Fibroblast of lung (primary cell): ENCODE measurements around the gene GPR101. TPM values are rescaled to one million over a fixed set of nuclear protein-coding genes. Genes with fewer than 3 reads are reported as not detected.

Experiments
- DNase-seq, 2 donors: peaks; one replicate each; pipeline versions ENCODE4 v3.0.0 to v3.0.0-alpha.2; 2010; ENCODE audit warnings: low read depth in 2 of 2
- H2AFZ ChIP-seq: 2 replicates; pipeline ENCODE4 v1.5.1; 2012; ENCODE audit warnings: low read length, control low read depth, inconsistent platforms
- H3K27ac ChIP-seq: 2 replicates; pipeline ENCODE4 v1.5.1; 2011; ENCODE audit warnings: low read length, control low read depth; ENCODE audit not compliant: insufficient read depth
- H3K27me3 ChIP-seq: 2 replicates; pipeline ENCODE4 v1.5.1; 2011; ENCODE audit warnings: mild to moderate bottlenecking, low read length; ENCODE audit not compliant: control insufficient read depth, insufficient read depth
- H3K36me3 ChIP-seq: 2 replicates; pipeline ENCODE4 v1.5.1; 2011; ENCODE audit warnings: low read length; ENCODE audit not compliant: control insufficient read depth, insufficient read depth
- H3K4me1 ChIP-seq: 2 replicates; pipeline ENCODE4 v1.5.1; 2011; ENCODE audit warnings: low read length; ENCODE audit not compliant: control insufficient read depth, insufficient read depth; ENCODE audit errors: extremely low read depth
- H3K4me2 ChIP-seq: 2 replicates; pipeline ENCODE4 v1.5.1; 2011; ENCODE audit warnings: low read length, control low read depth; ENCODE audit not compliant: insufficient read depth; ENCODE audit errors: extremely low read depth
- H3K4me3 ChIP-seq, 4 experiments: fragments of 200-600 bp in 1 of 4; sonication (generic) in 1 of 4; replicated peaks in 1 of 4; 2 replicates each; pipeline ENCODE4 v1.5.1; 2011 to 2016; ENCODE audit warnings: low read length in 4 of 4, low read depth in 3 of 4, mild to moderate bottlenecking in 3 of 4, control low read depth in 2 of 4, inconsistent platforms in 1 of 4, mixed read lengths in 1 of 4; ENCODE audit not compliant: insufficient read depth in 1 of 4; ENCODE audit errors: control extremely low read depth in 1 of 4
- H3K79me2 ChIP-seq: 2 replicates; pipeline ENCODE4 v1.5.1; 2012; ENCODE audit warnings: mild to moderate bottlenecking, low read length, inconsistent platforms; ENCODE audit not compliant: control insufficient read depth, insufficient read depth
- H3K9ac ChIP-seq: 2 replicates; pipeline ENCODE4 v1.5.1; 2011; ENCODE audit warnings: mild to moderate bottlenecking, low read length, control low read depth; ENCODE audit not compliant: insufficient read depth
- H3K9me3 ChIP-seq: 2 replicates; pipeline ENCODE4 v1.5.1; 2012; ENCODE audit warnings: low read depth, low read length; ENCODE audit not compliant: control insufficient read depth, insufficient read depth
- H4K20me1 ChIP-seq: 2 replicates; pipeline ENCODE4 v1.5.1; 2011; ENCODE audit warnings: low read length; ENCODE audit not compliant: control insufficient read depth, insufficient read depth; ENCODE audit errors: extremely low read depth
- EZH2 ChIP-seq: IDR thresholded peaks from 2 replicates; pipeline ENCODE4 v1.5.1; 2012; ENCODE audit warnings: low read length, control low read depth, mild to moderate bottlenecking; ENCODE audit errors: missing control alignments
- polyA plus RNA-seq, 2 donors: library from polyadenylated mRNA; depleted of rRNA in 1 of 2; stranded (reverse) in 1 of 2; unstranded in 1 of 2; fragments of >200 nt; gene quantifications; 2 replicates each; pipeline ENCODE4 v1.2.1, GENCODE V29; 2011 to 2012; ENCODE audit warnings: missing spikeins in 1 of 2
- total RNA-seq: library from RNA; depleted of rRNA; stranded (reverse); fragments of >200 nt; gene quantifications from 2 replicates; pipeline ENCODE4 v1.2.1, GENCODE V29; 2014
- TF ChIP-seq, protein P1 (sequence below), 2 donors: IDR thresholded peaks in 1 of 2; conservative IDR thresholded peaks in 1 of 2; 1 replicate in 1 of 2; 2 replicates in 1 of 2; pipeline ENCODE4 v1.5.1; 2011 to 2012; ENCODE audit warnings: low read length in 2 of 2, control low read depth in 1 of 2, inconsistent platforms in 1 of 2, low read depth in 1 of 2, mild to moderate bottlenecking in 1 of 2

The GPR101 gene
- total and polyA plus RNA-seq, 2 donors (not counting 1 experiment from before 2014, with no cell fraction given): not detected

DNA sequence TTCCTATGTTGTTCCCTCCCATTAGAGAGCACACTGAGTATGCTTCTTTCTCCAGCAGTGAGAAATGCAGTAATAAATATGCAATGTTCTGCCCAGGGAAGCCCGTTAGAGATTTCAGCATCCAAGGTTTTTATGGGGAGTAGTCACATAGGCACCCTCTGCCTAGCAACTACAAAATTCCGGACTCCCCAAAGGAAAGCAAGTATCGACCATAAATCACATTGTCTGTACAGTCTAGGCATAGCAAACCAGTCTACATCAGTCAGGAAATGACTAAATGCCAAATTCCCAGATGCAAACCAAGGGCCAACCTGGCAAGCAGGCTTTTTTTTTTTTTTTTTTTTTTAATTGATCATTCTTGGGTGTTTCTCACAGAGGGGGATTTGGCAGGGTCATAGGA lies 34.8 kb downstream of the GPR101 start:
- Histone ChIP-seq H3K4me2 (no peak overlapping the region), H3K9me3 (no peaks in the 10 kb centered on the region), H3K9ac (no peak overlapping the region), H4K20me1 (no peaks in the 10 kb centered on the region), H2AFZ (no peak overlapping the region), H3K27ac (no peak overlapping the region), H3K79me2 (no peaks in the 10 kb centered on the region), H3K4me1 (no peaks in the 10 kb centered on the region), H3K36me3 (no peaks in the 10 kb centered on the region), H3K27me3 (no peaks in the 10 kb centered on the region), H3K4me3 (no peak overlapping the region)
- no peak for DNase-seq
- no peak for TF ChIP-seq EZH2
- TF ChIP-seq, protein P1, sequence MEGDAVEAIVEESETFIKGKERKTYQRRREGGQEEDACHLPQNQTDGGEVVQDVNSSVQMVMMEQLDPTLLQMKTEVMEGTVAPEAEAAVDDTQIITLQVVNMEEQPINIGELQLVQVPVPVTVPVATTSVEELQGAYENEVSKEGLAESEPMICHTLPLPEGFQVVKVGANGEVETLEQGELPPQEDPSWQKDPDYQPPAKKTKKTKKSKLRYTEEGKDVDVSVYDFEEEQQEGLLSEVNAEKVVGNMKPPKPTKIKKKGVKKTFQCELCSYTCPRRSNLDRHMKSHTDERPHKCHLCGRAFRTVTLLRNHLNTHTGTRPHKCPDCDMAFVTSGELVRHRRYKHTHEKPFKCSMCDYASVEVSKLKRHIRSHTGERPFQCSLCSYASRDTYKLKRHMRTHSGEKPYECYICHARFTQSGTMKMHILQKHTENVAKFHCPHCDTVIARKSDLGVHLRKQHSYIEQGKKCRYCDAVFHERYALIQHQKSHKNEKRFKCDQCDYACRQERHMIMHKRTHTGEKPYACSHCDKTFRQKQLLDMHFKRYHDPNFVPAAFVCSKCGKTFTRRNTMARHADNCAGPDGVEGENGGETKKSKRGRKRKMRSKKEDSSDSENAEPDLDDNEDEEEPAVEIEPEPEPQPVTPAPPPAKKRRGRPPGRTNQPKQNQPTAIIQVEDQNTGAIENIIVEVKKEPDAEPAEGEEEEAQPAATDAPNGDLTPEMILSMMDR (conservative IDR thresholded peaks at IDR 0.05 in 1 of 2, IDR thresholded peaks at IDR 0.05 in 1 of 2; ENCODE audit: low read depth in 1 of 2, low read length in 2 of 2): no peak

Other genes starting within 250 kb of the GPR101 start
- 121 and 139 TPM in 2 replicates for gene RBMX, start 153.3 kb downstream of the GPR101 start, total RNA-seq
- 159 and 223 TPM in 2 replicates for gene RBMX, start 153.3 kb downstream of the GPR101 start, polyA plus RNA-seq